GM21447 (cell line): Measurements from ENCODE around the gene ENPP7.

Experiments used
- ATAC-seq: cut with Tn5 transposase; IDR thresholded peaks from one replicate; pipeline ENCODE4 v1.9.1; 2021; ENCODE audit not compliant: unreplicated experiment

ENPP7 gene

GRCh38 chr17:79702550-79703236, 28.1 kb upstream of the ENPP7 start:
- ATAC-seq, result no peak

- no peak for ATAC-seq
Observed at GRCh38 chr17:79704691-79705090, 26.1 kb upstream of the ENPP7 start.

- no peak for ATAC-seq
Observed at GRCh38 chr17:79705674-79706073, 25.1 kb upstream of the ENPP7 start.

- ATAC-seq, result no peak
Observed at GRCh38 chr17:79706931-79707850, 23.6 kb upstream of the ENPP7 start.

GRCh38 chr17:79707931-79708891, 22.5 kb upstream of the ENPP7 start:
- no peak for ATAC-seq

GRCh38 chr17:79711715-79712305, 18.9 kb upstream of the ENPP7 start:
- ATAC-seq, result no peak

GRCh38 chr17:79713391-79713790, 17.4 kb upstream of the ENPP7 start:
- no peak for ATAC-seq

- no peak for ATAC-seq
Observed at GRCh38 chr17:79714176-79715097, 16.3 kb upstream of the ENPP7 start.

GRCh38 chr17:79715098-79715942, 15.4 kb upstream of the ENPP7 start:
- no peak for ATAC-seq

GRCh38 chr17:79715943-79716797, 14.6 kb upstream of the ENPP7 start:
- no peak for ATAC-seq

- no peak for ATAC-seq
Observed at GRCh38 chr17:79720705-79721292, 9.9 kb upstream of the ENPP7 start.

- ATAC-seq, result no peak
Observed at GRCh38 chr17:79721993-79722671, 8.6 kb upstream of the ENPP7 start.

- ATAC-seq, result no peak
Observed at GRCh38 chr17:79722787-79723186, 8.0 kb upstream of the ENPP7 start.

GRCh38 chr17:79728169-79728907, 2.4 kb upstream of the ENPP7 start:
- ATAC-seq, result peak; percentile 58

- ATAC-seq, result peak; percentile 16
Observed at GRCh38 chr17:79728908-79729471, 1.8 kb upstream of the ENPP7 start.

GRCh38 chr17:79729761-79730160, 982 bp upstream of the ENPP7 start:
- ATAC-seq, result no peak
